SIG-M5 treated with dmso at 0.1 percent for 504 hours (cell line): ENCODE results near the gene TARS2.

Experiments used
- DNase-seq: peaks from one replicate; lab custom pipeline; 2025; ENCODE audit not compliant: unreplicated experiment; lab: John Stamatoyannopoulos, UW

Gene TARS2

GRCh38 chr1:150536836-150537731, 49.9 kb downstream of the TARS2 start:
- no peak for DNase-seq

DNA sequence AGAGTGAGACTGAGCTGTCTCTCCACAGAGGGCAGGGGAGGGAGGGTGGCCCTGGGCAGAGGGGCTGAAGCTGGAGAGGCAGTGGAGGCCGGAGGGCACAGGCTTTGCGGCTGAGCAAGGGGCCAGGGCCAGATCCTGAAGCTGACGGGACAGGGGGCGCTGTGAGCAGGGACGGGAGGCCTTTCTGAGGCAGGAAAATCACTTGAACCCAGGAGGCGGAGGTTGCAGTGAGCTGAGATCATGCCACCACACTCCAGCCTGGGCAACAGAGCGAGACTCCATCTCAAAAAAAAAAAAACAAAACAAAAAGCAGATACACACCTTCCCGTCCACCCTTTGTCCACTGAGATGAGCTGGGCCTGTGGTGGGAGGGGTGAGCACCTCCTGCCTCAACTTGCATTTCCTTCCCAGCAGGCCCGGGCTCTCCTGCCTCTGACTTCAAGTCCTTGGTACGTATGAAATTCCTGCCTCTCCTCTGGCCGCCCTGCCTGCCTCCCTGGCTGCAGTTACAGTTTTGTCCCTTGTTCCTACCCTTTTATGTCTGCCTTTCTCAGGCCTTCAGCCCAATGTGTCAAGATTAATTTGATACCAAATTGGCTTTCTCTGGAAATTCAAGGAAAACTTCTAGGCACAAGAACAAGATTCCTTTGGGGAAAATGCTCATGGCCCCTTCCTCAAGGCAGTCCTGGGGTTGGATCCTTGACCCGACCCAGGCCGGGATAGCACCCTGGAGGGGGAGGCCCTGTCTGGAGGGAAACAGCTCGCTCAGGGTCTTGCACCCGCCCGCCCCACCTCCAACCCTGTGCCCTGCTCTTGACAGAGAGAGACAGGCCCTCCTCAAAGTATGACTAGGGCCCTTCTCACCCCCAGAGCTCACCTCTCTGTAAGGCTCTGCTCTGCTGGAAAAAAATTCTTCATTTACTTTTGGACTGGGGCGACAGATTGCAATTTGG, 50.8 kb downstream of the TARS2 start:
- no peak for DNase-seq

DNA sequence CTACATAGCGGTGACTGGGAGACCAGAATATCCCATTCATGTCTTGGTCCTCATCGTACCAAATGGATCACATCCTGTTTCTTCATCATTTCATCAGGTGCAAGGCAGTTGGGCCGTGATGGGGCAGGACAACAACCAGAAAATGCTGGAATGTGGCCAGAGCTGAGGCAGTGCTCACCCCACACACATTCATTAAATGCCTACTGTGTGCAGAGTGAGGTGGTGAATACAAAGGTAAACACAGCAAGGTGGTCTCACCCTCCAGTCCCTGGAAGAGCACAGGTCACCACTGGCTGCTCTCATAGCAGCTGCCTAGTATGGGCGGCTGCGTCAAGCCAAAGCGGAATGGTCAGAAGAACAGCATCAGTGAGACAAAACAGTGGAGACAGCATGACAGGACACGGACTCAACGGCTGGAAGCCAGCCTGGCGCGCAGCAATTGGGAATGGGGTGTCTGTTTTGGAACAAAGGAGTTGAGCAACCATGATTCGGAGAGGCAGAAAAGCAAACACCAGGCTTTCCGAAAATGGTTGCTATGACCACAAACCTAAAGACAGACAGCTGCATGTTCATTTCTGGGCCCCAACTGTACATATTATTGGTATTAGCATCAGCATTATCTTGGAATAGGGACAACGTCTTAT, 56.4 kb downstream of the TARS2 start:
- DNase-seq, result no peak

DNA sequence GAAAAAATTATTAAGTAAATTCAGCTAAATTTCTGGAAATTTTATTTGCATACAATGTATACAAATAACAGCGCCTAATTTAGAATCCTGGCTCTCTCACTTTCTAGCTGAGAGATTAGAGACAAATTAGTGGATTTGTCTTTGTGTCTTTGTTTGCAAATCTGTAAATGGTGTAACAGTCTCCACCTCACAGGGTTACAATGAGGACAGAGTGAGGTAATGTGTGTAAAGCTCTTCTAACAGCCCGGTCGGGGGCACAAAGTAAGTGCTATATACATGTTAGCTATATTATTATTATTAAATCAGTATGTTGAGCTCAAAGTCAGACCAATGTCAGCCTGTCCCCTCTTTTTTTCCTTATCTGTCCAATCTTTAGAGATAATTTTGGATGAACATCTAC, 57.0 kb downstream of the TARS2 start:
- no peak for DNase-seq

DNA sequence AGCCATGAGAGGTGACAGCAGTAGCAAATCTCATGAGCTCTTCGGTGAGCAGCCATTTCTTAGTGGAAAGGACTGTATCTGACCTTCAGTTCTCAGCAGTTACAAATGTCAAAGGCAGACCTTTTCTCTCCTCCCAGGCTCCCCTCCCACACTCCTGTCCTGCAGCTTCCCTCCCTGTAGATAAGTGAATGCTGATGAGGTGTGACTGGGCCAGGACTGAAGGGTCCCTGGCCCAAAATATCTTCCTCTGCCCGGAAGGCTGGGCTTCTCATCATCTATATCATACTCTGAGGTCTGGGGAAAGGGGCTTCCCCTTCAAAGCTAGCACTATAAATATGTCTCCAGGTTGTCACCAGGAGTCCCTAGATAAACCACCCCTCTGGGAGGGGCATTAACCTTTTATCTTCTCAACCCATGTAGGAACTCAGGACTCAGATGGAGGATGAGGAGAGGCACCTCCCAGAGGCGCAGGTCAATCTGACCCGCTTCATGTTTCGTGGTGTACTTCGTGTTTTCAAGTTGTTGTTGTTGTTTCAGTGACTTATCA, 58.3 kb downstream of the TARS2 start:
- DNase-seq, result no peak

DNA sequence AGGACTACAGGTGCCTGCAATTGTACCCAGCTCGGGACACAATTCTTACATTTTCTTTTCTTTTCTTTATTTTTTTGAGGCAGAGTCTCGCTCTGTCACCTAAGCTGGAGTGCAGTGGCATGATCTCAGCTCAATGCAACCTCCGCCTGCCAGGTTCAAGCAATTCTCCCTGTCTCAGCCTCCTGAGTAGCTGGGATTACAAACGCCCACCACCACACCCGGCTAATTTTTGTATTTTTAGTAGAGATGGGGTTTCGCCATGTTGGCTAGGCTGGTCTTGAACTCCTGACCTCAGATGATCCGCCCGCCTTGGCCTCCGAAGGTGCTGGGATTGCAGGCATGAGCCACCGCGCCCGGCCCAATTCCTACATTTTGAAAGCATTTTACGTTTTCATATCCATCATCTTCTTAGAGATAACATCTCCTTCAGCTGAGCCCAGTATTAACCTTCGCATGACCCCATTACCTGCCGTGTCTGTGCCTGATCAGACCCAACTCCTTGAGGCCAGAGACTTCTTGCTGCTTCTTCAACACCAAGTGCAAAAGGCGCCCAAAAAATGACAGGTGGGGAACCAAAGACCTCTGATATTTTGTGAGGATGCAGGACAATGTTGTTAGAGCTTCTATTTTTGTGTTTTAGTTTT, 59.2 kb downstream of the TARS2 start:
- no peak for DNase-seq

GRCh38 chr1:150548324-150548631, 61.1 kb downstream of the TARS2 start:
- DNase-seq, result no peak

GRCh38 chr1:150548632-150549495, 61.6 kb downstream of the TARS2 start, which contains the start of gene ADAMTSL4:
Gene ADAMTSL4 (plus strand): TSS chr1:150549408. CDS start chr1:150552289, 2,881 bp downstream.
- peak; percentile 73 for DNase-seq

DNA sequence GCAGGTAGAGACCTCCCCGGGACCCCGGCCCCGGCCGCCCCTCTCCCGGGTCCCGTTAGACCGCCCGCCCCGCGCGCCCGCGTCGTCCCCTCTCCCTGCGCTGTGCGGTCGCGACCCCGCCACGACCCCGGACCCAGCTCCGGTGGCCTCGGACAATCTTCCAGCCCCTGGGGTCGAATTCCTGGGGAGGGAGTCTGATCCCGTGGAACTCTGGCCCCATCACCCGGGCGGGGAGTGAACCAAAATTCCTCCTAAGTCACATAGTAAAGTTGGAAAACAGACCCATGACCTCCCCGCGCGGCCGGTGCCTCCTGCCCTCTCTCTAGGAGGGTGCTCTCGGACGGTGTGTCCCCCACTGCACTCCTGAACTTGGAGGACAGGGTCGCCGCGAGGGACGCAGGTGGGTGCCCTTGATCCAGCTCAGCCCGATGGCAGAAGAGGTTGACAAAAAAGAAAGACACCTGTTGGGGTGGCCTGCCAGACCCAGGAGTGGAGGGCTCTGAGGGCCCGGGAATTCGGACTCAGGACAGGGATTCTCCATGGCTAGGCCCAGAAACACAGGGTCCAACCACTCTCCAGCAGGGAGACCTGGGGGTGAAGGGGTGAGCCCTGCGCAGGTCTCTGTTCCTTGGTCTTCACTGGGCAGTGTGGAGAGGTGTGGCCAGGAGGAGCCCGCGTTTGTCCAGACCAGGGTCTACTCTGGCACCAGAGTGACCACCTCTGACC, 62.4 kb downstream of the TARS2 start:
- DNase-seq, result no peak

GRCh38 chr1:150550222-150551050, 63.2 kb downstream of the TARS2 start:
- no peak for DNase-seq

DNA sequence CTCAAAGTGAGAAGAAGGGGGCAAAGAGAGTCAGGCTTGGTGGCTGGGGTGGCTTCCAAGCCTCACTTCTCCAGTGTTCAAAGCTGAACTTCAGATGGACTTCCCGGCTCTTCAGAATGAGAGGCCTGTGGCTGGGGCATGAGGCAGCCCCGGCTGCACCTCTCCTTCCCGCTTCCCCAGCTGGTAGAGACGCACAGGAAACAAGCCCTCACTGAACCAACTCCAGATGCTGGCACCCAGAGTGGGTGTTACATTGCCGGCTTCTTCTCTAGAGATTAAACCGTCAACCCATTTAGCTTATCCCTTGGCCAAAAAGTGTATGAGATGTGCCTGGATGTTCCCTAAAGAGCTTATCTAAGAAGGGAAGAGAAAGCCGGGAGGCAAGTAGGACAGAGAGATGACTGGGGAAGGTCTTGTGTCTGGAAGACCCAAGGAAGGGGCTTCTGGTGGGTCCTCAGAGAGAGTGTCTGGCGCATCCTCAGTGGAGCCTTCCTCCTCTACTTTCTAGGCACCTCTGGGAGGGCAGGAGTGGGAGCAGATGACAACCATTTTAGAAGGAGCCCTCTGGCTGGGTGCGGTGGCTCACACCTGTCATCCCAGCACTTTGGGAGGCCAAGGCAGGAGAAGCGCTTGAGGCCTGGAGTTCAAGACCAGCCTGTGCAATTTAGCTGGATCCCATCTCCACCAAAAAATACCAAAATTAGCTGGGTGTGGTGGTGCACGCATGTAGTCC, 64.0 kb downstream of the TARS2 start:
- DNase-seq, result peak; percentile 39

- no peak for DNase-seq
These were observed 64.5 kb downstream of the TARS2 start for GRCh38 chr1:150551784-150552127.

DNA sequence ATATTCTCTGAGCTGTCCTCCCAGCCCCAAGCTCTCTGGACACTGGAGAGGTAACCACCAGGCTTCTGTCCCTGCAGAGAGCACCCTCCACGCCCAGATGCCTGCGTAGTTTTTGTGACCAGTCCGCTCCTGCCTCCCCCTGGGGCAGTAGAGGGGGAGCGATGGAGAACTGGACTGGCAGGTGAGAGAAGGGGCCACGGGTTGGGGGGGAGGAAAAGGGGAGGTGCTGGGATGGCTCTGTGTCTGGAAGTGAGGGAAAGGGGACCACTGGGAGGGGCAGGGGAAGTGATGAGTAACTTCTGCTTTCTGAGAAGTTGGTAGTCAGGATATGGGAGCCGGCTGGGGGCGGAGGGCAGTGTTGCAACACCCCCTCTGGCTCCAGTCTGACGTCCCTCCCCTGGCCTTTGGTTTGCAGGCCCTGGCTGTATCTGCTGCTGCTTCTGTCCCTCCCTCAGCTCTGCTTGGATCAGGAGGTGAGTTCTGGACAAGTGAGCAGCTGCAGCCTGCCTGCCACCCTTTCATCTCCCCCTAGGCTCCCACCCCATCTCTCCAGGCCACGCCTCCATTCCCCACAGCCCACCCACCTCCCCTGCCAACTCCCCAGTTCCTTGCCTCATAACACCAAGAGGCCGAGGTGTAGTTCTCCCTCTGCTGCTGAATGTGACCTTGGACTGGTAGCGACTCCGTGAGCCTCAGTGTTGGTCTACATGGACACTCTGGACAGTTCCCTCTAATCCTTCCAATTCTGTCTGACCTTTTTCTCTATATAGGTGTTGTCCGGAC, 65.1 kb downstream of the TARS2 start:
- DNase-seq, result peak; percentile 98

DNA sequence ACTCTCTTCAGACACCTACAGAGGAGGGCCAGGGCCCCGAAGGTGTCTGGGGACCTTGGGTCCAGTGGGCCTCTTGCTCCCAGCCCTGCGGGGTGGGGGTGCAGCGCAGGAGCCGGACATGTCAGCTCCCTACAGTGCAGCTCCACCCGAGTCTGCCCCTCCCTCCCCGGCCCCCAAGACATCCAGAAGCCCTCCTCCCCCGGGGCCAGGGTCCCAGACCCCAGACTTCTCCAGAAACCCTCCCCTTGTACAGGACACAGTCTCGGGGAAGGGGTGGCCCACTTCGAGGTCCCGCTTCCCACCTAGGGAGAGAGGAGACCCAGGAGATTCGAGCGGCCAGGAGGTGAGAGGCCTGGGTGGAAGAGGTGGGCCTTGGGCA, 65.7 kb downstream of the TARS2 start:
- DNase-seq, result no peak

DNA sequence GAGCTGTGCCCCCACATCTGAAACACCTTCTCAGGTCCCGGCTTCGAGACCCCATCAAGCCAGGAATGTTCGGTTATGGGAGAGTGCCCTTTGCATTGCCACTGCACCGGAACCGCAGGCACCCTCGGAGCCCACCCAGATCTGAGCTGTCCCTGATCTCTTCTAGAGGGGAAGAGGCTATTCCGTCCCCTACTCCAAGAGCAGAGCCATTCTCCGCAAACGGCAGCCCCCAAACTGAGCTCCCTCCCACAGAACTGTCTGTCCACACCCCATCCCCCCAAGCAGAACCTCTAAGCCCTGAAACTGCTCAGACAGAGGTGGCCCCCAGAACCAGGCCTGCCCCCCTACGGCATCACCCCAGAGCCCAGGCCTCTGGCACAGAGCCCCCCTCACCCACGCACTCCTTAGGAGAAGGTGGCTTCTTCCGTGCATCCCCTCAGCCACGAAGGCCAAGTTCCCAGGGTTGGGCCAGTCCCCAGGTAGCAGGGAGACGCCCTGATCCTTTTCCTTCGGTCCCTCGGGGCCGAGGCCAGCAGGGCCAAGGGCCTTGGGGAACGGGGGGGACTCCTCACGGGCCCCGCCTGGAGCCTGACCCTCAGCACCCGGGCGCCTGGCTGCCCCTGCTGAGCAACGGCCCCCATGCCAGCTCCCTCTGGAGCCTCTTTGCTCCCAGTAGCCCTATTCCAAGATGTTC, 66.3 kb downstream of the TARS2 start:
- DNase-seq, result no peak

- DNase-seq, result no peak
These were observed 66.8 kb downstream of the TARS2 start for GRCh38 chr1:150554086-150554452.
